NCI-H2081 (cell line): Measurements from ENCODE around the gene PUS1.

Source experiments
- DNase-seq, 2 experiments: peaks; one replicate each; lab custom pipeline; 2025; lab: John Stamatoyannopoulos, UW

The PUS1 gene

GRCh38 chr12:131994589-131994988, 65.5 kb downstream of the PUS1 start:
- no peak for DNase-seq
